ENCODE results near the gene DNER. TPM values are rescaled to one million over a fixed set of nuclear protein-coding genes. Genes with fewer than 3 reads are reported as not detected.

DNER gene
- total RNA-seq, 1 experiment from 2014 or later = 3.7 TPM

DNA sequence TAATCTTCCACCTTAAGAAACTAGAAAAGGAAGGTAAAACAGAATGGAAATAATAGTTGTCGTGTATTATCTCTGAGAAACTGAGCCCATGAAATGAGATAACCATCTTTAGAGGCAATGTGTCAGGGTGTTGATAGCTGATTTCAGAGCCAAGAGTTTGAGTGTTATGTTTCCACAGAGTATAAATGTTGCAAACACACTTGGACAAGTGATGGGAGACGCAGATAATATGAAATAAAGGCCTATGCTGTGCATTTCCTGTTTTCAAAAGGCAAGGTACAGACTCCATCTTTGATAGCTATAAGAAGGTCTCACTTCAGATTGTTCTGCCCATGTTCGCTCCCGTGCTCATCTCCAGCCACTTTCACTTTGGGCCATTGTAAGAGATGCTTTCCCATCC, 25.9 kb upstream of the DNER start:
- H3K36me3 Mint-ChIP-seq = peaks cover 59% of the 10 kb centered on the region
- ChIA-PET POLR2A (no interaction called here), CTCF (no interaction called here)
- no peak overlapping the region for H3K27ac Mint-ChIP-seq
- 0 out of 2 replicates have a peak, but pooled peaks cover 3% of the 10 kb centered on the region for H3K4me1 Mint-ChIP-seq
- DNase-seq (ENCODE audit: low spot score) (no peak), ATAC-seq (no peak)
- H3K4me3 Mint-ChIP-seq = no peak overlapping the region
- H3K27me3 Mint-ChIP-seq (ENCODE audit: low read depth) = peaks cover 2% of the 10 kb centered on the region; the same call in 1 of the 2 replicates
- TF ChIP-seq SMAD3 (CRISPR knock-in tag; IDR thresholded peaks at IDR 0.05; ENCODE audit: borderline replicate concordance) (no peak), TCF7 (CRISPR knock-in tag; IDR thresholded peaks at IDR 0.05; ENCODE audit: low read depth) (no peak), GTF2I (CRISPR knock-in tag; conservative IDR thresholded peaks at IDR 0.05) (no peak), OVOL2 (CRISPR knock-in tag; IDR thresholded peaks at IDR 0.05; ENCODE audit: borderline replicate concordance) (no peak), CBFB (CRISPR knock-in tag; IDR thresholded peaks at IDR 0.05; ENCODE audit: low read depth) (no peak), RELA (CRISPR knock-in tag; IDR thresholded peaks at IDR 0.05; ENCODE audit: borderline replicate concordance) (no peak), ZNF317 (CRISPR knock-in tag; IDR thresholded peaks at IDR 0.05; ENCODE audit: borderline replicate concordance, low read depth) (no peak)
- TF ChIP-seq, protein P1, sequence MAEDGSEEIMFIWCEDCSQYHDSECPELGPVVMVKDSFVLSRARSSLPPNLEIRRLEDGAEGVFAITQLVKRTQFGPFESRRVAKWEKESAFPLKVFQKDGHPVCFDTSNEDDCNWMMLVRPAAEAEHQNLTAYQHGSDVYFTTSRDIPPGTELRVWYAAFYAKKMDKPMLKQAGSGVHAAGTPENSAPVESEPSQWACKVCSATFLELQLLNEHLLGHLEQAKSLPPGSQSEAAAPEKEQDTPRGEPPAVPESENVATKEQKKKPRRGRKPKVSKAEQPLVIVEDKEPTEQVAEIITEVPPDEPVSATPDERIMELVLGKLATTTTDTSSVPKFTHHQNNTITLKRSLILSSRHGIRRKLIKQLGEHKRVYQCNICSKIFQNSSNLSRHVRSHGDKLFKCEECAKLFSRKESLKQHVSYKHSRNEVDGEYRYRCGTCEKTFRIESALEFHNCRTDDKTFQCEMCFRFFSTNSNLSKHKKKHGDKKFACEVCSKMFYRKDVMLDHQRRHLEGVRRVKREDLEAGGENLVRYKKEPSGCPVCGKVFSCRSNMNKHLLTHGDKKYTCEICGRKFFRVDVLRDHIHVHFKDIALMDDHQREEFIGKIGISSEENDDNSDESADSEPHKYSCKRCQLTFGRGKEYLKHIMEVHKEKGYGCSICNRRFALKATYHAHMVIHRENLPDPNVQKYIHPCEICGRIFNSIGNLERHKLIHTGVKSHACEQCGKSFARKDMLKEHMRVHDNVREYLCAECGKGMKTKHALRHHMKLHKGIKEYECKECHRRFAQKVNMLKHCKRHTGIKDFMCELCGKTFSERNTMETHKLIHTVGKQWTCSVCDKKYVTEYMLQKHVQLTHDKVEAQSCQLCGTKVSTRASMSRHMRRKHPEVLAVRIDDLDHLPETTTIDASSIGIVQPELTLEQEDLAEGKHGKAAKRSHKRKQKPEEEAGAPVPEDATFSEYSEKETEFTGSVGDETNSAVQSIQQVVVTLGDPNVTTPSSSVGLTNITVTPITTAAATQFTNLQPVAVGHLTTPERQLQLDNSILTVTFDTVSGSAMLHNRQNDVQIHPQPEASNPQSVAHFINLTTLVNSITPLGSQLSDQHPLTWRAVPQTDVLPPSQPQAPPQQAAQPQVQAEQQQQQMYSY (CRISPR knock-in tag; IDR thresholded peaks at IDR 0.05) = no peak
- TF ChIP-seq, protein P2, sequence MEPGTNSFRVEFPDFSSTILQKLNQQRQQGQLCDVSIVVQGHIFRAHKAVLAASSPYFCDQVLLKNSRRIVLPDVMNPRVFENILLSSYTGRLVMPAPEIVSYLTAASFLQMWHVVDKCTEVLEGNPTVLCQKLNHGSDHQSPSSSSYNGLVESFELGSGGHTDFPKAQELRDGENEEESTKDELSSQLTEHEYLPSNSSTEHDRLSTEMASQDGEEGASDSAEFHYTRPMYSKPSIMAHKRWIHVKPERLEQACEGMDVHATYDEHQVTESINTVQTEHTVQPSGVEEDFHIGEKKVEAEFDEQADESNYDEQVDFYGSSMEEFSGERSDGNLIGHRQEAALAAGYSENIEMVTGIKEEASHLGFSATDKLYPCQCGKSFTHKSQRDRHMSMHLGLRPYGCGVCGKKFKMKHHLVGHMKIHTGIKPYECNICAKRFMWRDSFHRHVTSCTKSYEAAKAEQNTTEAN (CRISPR knock-in tag; IDR thresholded peaks at IDR 0.05) = no peak
- TF ChIP-seq, protein P3, sequence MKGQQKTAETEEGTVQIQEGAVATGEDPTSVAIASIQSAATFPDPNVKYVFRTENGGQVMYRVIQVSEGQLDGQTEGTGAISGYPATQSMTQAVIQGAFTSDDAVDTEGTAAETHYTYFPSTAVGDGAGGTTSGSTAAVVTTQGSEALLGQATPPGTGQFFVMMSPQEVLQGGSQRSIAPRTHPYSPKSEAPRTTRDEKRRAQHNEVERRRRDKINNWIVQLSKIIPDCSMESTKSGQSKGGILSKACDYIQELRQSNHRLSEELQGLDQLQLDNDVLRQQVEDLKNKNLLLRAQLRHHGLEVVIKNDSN (CRISPR knock-in tag; IDR thresholded peaks at IDR 0.05) = no peak
- TF ChIP-seq, protein P4, sequence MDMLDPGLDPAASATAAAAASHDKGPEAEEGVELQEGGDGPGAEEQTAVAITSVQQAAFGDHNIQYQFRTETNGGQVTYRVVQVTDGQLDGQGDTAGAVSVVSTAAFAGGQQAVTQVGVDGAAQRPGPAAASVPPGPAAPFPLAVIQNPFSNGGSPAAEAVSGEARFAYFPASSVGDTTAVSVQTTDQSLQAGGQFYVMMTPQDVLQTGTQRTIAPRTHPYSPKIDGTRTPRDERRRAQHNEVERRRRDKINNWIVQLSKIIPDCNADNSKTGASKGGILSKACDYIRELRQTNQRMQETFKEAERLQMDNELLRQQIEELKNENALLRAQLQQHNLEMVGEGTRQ (CRISPR knock-in tag; IDR thresholded peaks at IDR 0.05) = no peak
- H3K9me3 Mint-ChIP-seq = peaks cover 63% of the 10 kb centered on the region

DNA sequence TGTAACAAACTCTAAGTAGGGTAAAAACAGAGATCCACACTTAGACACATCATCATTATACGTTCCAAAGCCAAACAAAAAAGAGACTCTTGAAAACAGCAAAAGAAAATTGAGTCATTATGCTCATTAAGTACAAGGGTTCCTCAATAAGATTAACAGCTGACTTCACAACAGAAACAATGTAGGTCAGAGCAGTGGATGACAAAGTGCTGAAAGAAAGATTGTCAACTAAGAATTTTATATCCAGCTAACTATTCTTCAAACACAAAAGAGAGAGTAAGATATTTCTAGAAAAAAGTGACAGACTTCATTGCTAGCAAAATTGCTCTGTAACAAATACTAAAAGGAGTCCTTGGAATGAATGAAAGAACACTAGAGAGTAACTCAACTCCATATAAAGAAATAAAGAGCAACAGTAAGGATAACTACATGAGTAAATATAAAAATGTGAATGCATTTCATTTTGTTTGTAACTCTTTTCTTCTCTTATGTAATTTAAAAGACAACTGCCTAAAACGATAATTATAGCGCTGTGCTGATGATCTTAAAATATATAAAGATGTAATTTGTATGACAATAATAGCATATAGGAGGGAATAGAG, 23.8 kb upstream of the DNER start:
- ChIA-PET POLR2A (no interaction called here), CTCF (no interaction called here)
- peaks cover 50% of the 10 kb centered on the region for H3K9me3 Mint-ChIP-seq
- H3K27me3 Mint-ChIP-seq (ENCODE audit: low read depth) = peaks cover 2% of the 10 kb centered on the region; the same call in 1 of the 2 replicates
- H3K27ac Mint-ChIP-seq = no peak overlapping the region
- DNase-seq (ENCODE audit: low spot score) (no peak), ATAC-seq (no peak)
- peaks cover 46% of the 10 kb centered on the region for H3K36me3 Mint-ChIP-seq
- peaks cover 19% of the 10 kb centered on the region for H3K4me1 Mint-ChIP-seq
- no peak for TF ChIP-seq TEAD1 (CRISPR knock-in tag; IDR thresholded peaks at IDR 0.05)
- TF ChIP-seq ETV6 (CRISPR knock-in tag; IDR thresholded peaks at IDR 0.05) = no peak
- no peak for TF ChIP-seq SP1 (CRISPR knock-in tag; conservative IDR thresholded peaks at IDR 0.05)
- TF ChIP-seq, protein P5, sequence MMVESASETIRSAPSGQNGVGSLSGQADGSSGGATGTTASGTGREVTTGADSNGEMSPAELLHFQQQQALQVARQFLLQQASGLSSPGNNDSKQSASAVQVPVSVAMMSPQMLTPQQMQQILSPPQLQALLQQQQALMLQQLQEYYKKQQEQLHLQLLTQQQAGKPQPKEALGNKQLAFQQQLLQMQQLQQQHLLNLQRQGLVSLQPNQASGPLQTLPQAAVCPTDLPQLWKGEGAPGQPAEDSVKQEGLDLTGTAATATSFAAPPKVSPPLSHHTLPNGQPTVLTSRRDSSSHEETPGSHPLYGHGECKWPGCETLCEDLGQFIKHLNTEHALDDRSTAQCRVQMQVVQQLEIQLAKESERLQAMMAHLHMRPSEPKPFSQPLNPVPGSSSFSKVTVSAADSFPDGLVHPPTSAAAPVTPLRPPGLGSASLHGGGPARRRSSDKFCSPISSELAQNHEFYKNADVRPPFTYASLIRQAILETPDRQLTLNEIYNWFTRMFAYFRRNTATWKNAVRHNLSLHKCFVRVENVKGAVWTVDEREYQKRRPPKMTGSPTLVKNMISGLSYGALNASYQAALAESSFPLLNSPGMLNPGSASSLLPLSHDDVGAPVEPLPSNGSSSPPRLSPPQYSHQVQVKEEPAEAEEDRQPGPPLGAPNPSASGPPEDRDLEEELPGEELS (CRISPR knock-in tag; IDR thresholded peaks at IDR 0.05) = no peak
- TF ChIP-seq, protein P6, sequence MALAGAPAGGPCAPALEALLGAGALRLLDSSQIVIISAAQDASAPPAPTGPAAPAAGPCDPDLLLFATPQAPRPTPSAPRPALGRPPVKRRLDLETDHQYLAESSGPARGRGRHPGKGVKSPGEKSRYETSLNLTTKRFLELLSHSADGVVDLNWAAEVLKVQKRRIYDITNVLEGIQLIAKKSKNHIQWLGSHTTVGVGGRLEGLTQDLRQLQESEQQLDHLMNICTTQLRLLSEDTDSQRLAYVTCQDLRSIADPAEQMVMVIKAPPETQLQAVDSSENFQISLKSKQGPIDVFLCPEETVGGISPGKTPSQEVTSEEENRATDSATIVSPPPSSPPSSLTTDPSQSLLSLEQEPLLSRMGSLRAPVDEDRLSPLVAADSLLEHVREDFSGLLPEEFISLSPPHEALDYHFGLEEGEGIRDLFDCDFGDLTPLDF (CRISPR knock-in tag; IDR thresholded peaks at IDR 0.05) = no peak
- TF ChIP-seq, protein P7, sequence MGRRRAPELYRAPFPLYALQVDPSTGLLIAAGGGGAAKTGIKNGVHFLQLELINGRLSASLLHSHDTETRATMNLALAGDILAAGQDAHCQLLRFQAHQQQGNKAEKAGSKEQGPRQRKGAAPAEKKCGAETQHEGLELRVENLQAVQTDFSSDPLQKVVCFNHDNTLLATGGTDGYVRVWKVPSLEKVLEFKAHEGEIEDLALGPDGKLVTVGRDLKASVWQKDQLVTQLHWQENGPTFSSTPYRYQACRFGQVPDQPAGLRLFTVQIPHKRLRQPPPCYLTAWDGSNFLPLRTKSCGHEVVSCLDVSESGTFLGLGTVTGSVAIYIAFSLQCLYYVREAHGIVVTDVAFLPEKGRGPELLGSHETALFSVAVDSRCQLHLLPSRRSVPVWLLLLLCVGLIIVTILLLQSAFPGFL (CRISPR knock-in tag; IDR thresholded peaks at IDR 0.05; ENCODE audit: borderline replicate concordance) = no peak
- TF ChIP-seq ZNF671 (CRISPR knock-in tag; IDR thresholded peaks at IDR 0.05) = no peak
- peak; percentile 96 for TF ChIP-seq ZNF317 (CRISPR knock-in tag; IDR thresholded peaks at IDR 0.05; ENCODE audit: borderline replicate concordance, low read depth)
- H3K4me3 Mint-ChIP-seq = no peak overlapping the region

Data from WTC11 (cell line).